Smooth muscle cell (in vitro differentiated cells): Measurements from ENCODE around the gene PAFAH2. TPM values are rescaled to one million over a fixed set of nuclear protein-coding genes. Genes with fewer than 3 reads are reported as not detected.

Experiments used
- DNase-seq: peaks from one replicate; lab custom pipeline; 2025; ENCODE audit not compliant: unreplicated experiment; lab: John Stamatoyannopoulos, UW
- H2AFZ ChIP-seq: fragments of 200-600 bp; sonication (generic); 2 replicates; pipeline ENCODE4 v1.6.0; 2016; ENCODE audit warnings: antibody characterized with exemption, low read depth, mild to moderate bottlenecking
- H3F3A ChIP-seq: fragments of 200-600 bp; sonication (generic); 2 replicates; pipeline ENCODE4 v1.6.0; 2017; ENCODE audit warnings: antibody characterized with exemption, low read depth
- H3K27ac ChIP-seq: fragments of 200-600 bp; sonication (generic); 2 replicates; pipeline ENCODE4 v1.5.1; 2016; ENCODE audit warnings: low read depth, mild to moderate bottlenecking
- H3K27me3 ChIP-seq: fragments of 200-600 bp; sonication (generic); 2 replicates; pipeline ENCODE4 v1.6.1; 2016; ENCODE audit warnings: low read depth, mild to moderate bottlenecking
- H3K36me3 ChIP-seq: fragments of 200-600 bp; sonication (generic); 2 replicates; pipeline ENCODE4 v1.5.1; 2016; ENCODE audit warnings: low read depth
- H3K4me1 ChIP-seq: fragments of 200-600 bp; sonication (generic); 2 replicates; pipeline ENCODE4 v1.5.1; 2016; ENCODE audit warnings: low read depth
- H3K4me2 ChIP-seq: fragments of 200-600 bp; sonication (generic); 2 replicates; pipeline ENCODE4 v1.6.0; 2016; ENCODE audit warnings: mild to moderate bottlenecking
- H3K4me3 ChIP-seq: fragments of 200-600 bp; sonication (generic); 2 replicates; pipeline ENCODE4 v1.5.1; 2016; ENCODE audit warnings: mild to moderate bottlenecking
- H3K79me2 ChIP-seq: fragments of 200-600 bp; sonication (generic); 2 replicates; pipeline ENCODE4 v1.6.0; 2016; ENCODE audit warnings: low read depth, mild to moderate bottlenecking
- H3K9ac ChIP-seq: fragments of 200-600 bp; sonication (generic); 2 replicates; pipeline ENCODE4 v1.6.0; 2016; ENCODE audit warnings: low read depth
- H3K9me3 ChIP-seq: fragments of 200-600 bp; sonication (generic); replicated peaks from 2 replicates; pipeline ENCODE4 v1.5.1; 2016; ENCODE audit warnings: low read depth
- H4K20me1 ChIP-seq: fragments of 200-600 bp; sonication (generic); 2 replicates; pipeline ENCODE4 v1.6.0; 2016; ENCODE audit warnings: low read depth
- WGBS: methylation state at CpG from one replicate; pipeline ENCODE4 v1.1.7; 2016; ENCODE audit warnings: low lambda C conversion rate; 5-methylcytosine and 5-hydroxymethylcytosine counted together
- polyA plus RNA-seq: library from polyadenylated mRNA; unstranded; fragments of >200 nt; fragmentation: Nextera tagmentation; extraction: Ambion mirVana; gene quantifications from 2 replicates; pipeline ENCODE4 v1.2.1, GENCODE V29; 2016
- total RNA-seq: library from RNA; depleted of rRNA; stranded (reverse); fragments of >200 nt; gene quantifications from 2 replicates; pipeline ENCODE4 v1.2.3, GENCODE V29; 2014
- TF ChIP-seq, protein P1 (sequence below): fragments of 200-600 bp; sonication (generic); IDR thresholded peaks from 2 replicates; pipeline ENCODE4 v1.5.1; 2017; ENCODE audit warnings: borderline replicate concordance, mild to moderate bottlenecking, antibody characterized with exemption; ENCODE audit not compliant: insufficient read depth, poor library complexity, severe bottlenecking

Gene PAFAH2
- total and polyA plus RNA-seq, 2 experiments from 2014 or later: 9.4 to 9.6 TPM

DNA sequence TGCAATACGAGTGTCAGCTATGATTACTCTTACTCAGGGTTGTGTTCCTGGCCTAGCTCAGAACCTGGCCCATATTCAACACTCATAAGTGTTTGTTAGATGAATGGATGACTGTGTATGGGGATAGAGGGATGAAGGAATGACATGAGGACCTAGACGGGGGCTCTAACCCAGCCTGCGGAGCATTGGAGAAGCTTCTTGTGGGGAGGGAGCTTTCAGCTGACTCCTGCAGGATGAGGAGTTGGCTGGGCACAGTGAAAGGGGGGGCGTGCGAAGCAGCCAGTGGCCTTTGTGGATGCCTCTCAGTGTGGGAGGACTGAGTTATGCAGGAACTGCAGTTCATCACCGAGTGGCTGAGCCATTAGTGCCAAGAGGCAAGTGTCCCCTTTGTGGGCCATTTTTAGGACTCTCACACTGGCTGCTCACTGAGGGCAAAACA lies 22.5 kb upstream of the PAFAH2 start:
- Histone ChIP-seq H3K4me2 (peak overlapping the region; percentile 86), H3K27me3 (no peaks in the 10 kb centered on the region), H3K36me3 (no peaks in the 10 kb centered on the region), H3K9ac (peak overlapping the region; percentile 61), H3K27ac (peak overlapping the region; percentile 86), H3F3A (peaks cover 17% of the 10 kb centered on the region), H4K20me1 (no peaks in the 10 kb centered on the region), H3K4me3 (no peak overlapping the region), H3K79me2 (peaks cover 4% of the 10 kb centered on the region), H2AFZ (no peak overlapping the region), H3K4me1 (peaks cover 44% of the 10 kb centered on the region), H3K9me3 (no peaks in the 10 kb centered on the region)
- TF ChIP-seq, protein P1, sequence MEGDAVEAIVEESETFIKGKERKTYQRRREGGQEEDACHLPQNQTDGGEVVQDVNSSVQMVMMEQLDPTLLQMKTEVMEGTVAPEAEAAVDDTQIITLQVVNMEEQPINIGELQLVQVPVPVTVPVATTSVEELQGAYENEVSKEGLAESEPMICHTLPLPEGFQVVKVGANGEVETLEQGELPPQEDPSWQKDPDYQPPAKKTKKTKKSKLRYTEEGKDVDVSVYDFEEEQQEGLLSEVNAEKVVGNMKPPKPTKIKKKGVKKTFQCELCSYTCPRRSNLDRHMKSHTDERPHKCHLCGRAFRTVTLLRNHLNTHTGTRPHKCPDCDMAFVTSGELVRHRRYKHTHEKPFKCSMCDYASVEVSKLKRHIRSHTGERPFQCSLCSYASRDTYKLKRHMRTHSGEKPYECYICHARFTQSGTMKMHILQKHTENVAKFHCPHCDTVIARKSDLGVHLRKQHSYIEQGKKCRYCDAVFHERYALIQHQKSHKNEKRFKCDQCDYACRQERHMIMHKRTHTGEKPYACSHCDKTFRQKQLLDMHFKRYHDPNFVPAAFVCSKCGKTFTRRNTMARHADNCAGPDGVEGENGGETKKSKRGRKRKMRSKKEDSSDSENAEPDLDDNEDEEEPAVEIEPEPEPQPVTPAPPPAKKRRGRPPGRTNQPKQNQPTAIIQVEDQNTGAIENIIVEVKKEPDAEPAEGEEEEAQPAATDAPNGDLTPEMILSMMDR: no peak
- DNase-seq: no peak
- 31% methylated on average over 6 of the region's 6 CpGs for WGBS

DNA sequence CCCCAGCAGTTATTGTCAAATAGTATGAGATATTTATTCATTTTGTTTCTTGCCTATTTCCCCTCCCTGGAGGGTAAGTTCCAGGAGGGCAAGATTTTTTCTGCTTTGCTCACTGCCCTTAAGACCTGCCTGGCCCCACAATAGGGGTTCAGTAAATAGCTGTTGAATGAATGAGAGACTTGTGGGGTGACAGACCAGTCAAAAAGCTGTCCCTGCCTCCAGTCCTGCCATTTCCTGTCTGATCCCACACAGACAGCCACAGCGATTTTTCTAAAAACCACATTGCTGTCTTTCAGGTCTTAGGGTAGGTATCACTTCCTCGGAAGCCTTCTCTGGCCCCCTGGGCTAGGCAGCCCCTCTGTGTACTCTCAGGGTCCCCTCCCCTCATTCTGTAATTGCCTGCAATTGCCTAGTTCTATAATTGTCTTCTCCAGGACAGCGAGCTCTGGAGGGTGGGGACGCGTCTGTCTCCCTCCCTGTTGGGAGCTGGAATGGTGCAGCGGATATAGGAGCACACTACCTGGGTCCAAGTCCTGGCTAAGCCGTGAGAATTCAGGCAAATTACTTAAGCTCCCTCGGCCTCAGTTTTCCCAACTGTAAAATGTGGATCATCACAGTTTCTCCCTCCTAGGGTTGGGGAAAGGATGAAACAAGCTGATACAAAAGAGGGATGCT lies 21.9 kb upstream of the PAFAH2 start:
- peaks cover 44% of the 10 kb centered on the region for H3K4me1 ChIP-seq
- H3K9me3 ChIP-seq: no peaks in the 10 kb centered on the region
- H3K36me3 ChIP-seq: no peaks in the 10 kb centered on the region
- H3K9ac ChIP-seq: peak overlapping the region; percentile 42
- H3K4me3 ChIP-seq: no peak overlapping the region
- no peak for DNase-seq
- H4K20me1 ChIP-seq: no peaks in the 10 kb centered on the region
- WGBS: 45% methylated on average over 8 of the region's 8 CpGs
- H3F3A ChIP-seq: peaks cover 17% of the 10 kb centered on the region
- H3K79me2 ChIP-seq: peaks cover 4% of the 10 kb centered on the region
- no peak overlapping the region for H2AFZ ChIP-seq
- H3K4me2 ChIP-seq: peak overlapping the region; percentile 86
- no peaks in the 10 kb centered on the region for H3K27me3 ChIP-seq
- TF ChIP-seq, protein P1: no peak
- peak overlapping the region; percentile 86 for H3K27ac ChIP-seq

DNA sequence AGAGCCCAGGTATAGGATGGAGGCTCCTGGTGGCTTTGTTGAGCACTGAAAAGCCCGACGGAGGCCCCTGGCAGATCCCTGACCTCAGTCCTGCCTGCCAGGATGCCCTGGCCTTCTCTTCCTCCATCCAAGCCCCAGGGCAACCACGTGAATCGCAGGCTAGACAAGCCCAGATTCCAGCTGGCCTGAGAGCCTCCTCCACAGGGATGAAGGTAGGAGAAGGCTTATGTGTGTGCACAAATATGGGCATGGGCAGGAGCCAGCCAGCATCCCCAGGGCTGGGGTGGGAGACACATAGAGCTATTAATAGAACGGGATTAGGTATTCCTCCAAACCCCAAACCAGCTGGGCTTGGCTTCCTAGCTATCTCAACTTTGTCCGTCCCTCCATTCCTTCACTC lies 19.7 kb upstream of the PAFAH2 start:
- peak overlapping the region; percentile 66 for H3K4me2 ChIP-seq
- 23% methylated on average over 6 of the region's 6 CpGs for WGBS
- H3K9ac ChIP-seq: peak overlapping the region; percentile 65
- TF ChIP-seq, protein P1: no peak
- H3F3A ChIP-seq: peaks cover 17% of the 10 kb centered on the region
- H3K9me3 ChIP-seq: no peaks in the 10 kb centered on the region
- no peaks in the 10 kb centered on the region for H3K27me3 ChIP-seq
- H3K79me2 ChIP-seq: peaks cover 3% of the 10 kb centered on the region
- H3K4me1 ChIP-seq: peaks cover 36% of the 10 kb centered on the region
- no peaks in the 10 kb centered on the region for H4K20me1 ChIP-seq
- no peak overlapping the region for H2AFZ ChIP-seq
- DNase-seq: no peak
- H3K27ac ChIP-seq: peak overlapping the region; percentile 86
- H3K36me3 ChIP-seq: no peaks in the 10 kb centered on the region
- H3K4me3 ChIP-seq: no peak overlapping the region
